ENCODE measurements around the gene MYOC.
"Not testable (repeated sequence)": the region's sequence is repeated elsewhere in the genome, so short reads cannot be mapped to it uniquely, and the experiment has no call there.

MYOC gene

DNA sequence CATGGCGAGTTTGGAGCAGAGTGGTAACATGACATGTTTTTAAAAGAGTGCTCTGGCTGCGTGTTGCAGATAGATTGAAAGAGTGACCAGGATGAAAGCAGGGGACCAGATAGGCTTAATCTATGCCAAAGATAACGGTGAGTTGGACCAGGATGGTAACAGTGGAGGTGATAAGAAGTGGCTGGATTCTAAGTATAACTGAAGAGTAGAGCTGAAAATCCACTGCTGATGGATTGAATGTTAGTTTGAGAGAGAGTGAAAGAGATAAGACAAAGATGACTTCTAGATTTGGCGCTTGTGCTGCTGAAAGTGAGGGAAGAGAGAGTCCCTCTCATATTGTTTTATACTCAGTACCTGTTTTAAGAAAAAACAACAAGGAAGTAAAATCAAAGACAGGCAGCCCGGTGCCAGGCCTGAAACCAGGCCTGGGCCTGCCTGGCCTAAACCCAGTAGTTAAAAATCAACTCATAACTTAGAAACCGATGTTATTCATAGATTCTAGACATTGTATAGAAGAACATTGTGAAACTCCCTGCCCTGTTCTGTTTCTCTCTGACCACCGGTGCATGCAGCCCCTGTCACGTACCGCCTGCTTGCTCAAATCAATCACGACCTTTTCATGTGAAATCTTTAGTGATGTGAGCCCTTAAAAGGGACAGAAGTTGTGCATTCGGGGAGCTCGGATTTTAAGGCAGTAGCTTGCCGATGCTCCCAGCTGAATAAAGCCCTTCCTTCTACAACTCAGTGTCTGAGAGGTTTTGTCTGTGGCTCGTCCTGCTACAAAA, 37.2 kb downstream of the MYOC start:
- H3K9me3 Mint-ChIP-seq; ATAC-seq (replicated peaks; ENCODE audit: extremely low read depth, poor library complexity, severe bottlenecking); H3K27me3 Mint-ChIP-seq; H3K27ac Mint-ChIP-seq (ENCODE audit: low read depth); H3K36me3 Mint-ChIP-seq (ENCODE audit: insufficient read depth); DNase-seq (ENCODE audit: low spot score in 2 of 2); H3K4me1 Mint-ChIP-seq; H3K4me3 Mint-ChIP-seq: not testable (repeated sequence)

DNA sequence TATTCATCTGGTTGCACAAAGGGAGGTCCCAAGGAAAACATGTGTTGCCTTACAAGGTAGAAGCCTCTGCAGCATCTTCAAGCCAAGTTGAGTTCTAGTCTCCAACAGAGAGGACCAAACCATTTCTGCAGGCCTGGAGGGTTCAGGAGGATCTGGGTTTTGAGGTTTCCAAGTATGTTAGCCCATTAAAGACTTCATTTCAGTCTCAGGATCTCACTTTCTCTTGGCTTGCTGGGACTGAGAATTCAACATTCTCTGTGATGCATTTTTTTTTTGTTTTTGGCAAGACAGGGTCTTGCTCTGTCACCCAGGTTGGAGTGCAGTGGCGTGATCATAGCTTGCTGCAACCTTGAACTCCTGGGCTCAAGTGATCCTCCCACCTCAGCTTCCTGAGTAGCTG, 39.2 kb downstream of the MYOC start:
- no peak for DNase-seq (ENCODE audit: low spot score in 2 of 2)
- H3K36me3 Mint-ChIP-seq (ENCODE audit: insufficient read depth): no peaks in the 10 kb centered on the region
- H3K9me3 Mint-ChIP-seq: no peaks in the 10 kb centered on the region
- H3K27me3 Mint-ChIP-seq: no peaks in the 10 kb centered on the region
- no peak overlapping the region for H3K4me3 Mint-ChIP-seq
- H3K4me1 Mint-ChIP-seq: no peaks in the 10 kb centered on the region
- H3K27ac Mint-ChIP-seq (ENCODE audit: low read depth): no peak overlapping the region
- no peak for ATAC-seq (replicated peaks; ENCODE audit: extremely low read depth, poor library complexity, severe bottlenecking)

- no peak overlapping the region for H3K27ac Mint-ChIP-seq (ENCODE audit: low read depth)
- H3K36me3 Mint-ChIP-seq (ENCODE audit: insufficient read depth): no peaks in the 10 kb centered on the region
- ATAC-seq (replicated peaks; ENCODE audit: extremely low read depth, poor library complexity, severe bottlenecking) (no peak), DNase-seq (ENCODE audit: low spot score in 2 of 2) (no peak)
- no peaks in the 10 kb centered on the region for H3K27me3 Mint-ChIP-seq
- H3K4me1 Mint-ChIP-seq: no peaks in the 10 kb centered on the region
- H3K9me3 Mint-ChIP-seq: no peaks in the 10 kb centered on the region
- H3K4me3 Mint-ChIP-seq: no peak overlapping the region
Measured at GRCh38 chr1:171611306-171611705, 41.2 kb downstream of the MYOC start.

DNA sequence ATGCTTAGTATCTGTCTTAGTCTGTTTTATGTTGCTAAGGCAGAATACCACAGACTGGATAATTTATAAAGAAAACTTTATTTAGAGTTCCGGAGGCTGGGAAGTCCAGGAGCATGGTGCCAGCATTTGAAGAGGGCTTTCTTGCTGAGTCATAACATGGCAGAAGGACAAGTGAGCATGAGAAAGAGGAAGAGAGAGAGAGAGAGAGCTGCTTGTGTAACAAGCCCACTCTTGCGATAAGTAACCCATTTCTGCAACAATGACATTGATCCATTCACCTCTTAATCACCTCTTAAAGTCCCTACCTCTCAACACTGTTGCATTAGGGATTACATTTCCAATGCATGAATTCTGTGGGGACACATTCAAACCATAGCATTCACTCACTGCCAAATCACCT, 42.1 kb downstream of the MYOC start:
- Mint-ChIP-seq H3K4me1 (no peaks in the 10 kb centered on the region), H3K9me3 (no peaks in the 10 kb centered on the region), H3K36me3 (ENCODE audit: insufficient read depth) (no peaks in the 10 kb centered on the region), H3K4me3 (no peak overlapping the region), H3K27me3 (no peaks in the 10 kb centered on the region), H3K27ac (ENCODE audit: low read depth) (no peak overlapping the region)
- no peak for ATAC-seq (replicated peaks; ENCODE audit: extremely low read depth, poor library complexity, severe bottlenecking)
- DNase-seq (ENCODE audit: low spot score in 2 of 2): no peak

GRCh38 chr1:171606402-171606941, 46.0 kb downstream of the MYOC start:
- H3K36me3 Mint-ChIP-seq (ENCODE audit: insufficient read depth): no peaks in the 10 kb centered on the region
- no peak for ATAC-seq (replicated peaks; ENCODE audit: extremely low read depth, poor library complexity, severe bottlenecking)
- H3K4me1 Mint-ChIP-seq: no peaks in the 10 kb centered on the region
- H3K27ac Mint-ChIP-seq (ENCODE audit: low read depth): no peak overlapping the region
- no peak overlapping the region for H3K4me3 Mint-ChIP-seq
- no peaks in the 10 kb centered on the region for H3K27me3 Mint-ChIP-seq
- DNase-seq (ENCODE audit: low spot score in 2 of 2): no peak
- no peaks in the 10 kb centered on the region for H3K9me3 Mint-ChIP-seq

DNA sequence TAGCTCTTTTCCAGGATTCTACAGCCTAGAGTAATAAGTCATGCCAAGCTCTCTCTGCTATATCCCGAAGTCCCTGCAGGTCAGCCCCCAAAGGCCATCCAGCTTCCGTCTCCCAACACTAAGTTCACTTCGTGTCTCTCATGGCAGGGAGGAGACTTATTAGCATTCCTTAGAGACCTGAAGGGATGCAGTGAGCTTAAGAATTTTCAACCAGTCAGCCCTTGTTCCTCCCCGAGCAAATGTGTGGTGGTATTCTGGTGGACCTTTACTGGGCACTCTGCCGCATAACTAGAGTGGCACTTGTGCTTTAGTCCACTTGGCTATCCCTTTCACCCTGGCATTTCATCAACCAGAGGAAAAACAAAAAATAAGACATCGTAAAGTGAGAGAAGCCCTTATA, 49.4 kb downstream of the MYOC start:
- H3K4me3 Mint-ChIP-seq; H3K27me3 Mint-ChIP-seq; H3K36me3 Mint-ChIP-seq (ENCODE audit: insufficient read depth); H3K27ac Mint-ChIP-seq (ENCODE audit: low read depth); H3K9me3 Mint-ChIP-seq; H3K4me1 Mint-ChIP-seq; ATAC-seq (replicated peaks; ENCODE audit: extremely low read depth, poor library complexity, severe bottlenecking); DNase-seq (ENCODE audit: low spot score in 2 of 2): not testable (repeated sequence)

DNA sequence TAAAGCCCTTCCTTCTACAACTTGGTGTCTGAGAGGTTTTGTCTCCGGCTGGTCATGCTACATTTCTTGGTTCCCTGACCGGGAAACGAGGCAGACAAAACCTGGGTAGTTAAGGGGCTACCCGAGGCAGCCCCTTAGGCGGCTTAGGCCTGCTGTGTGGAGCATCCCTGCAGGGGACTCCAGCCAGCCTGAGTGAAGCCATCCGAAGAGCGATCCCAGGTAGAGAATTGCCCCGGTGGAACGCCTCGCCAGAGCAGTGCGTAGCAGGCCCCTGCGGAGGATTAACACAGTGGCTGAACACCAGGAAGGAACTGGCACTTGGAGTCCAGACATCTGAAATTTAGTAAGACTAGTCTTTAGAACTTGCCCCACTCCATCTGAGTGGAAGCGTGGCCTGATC, 51.6 kb downstream of the MYOC start:
- H3K27me3 Mint-ChIP-seq: no peaks in the 10 kb centered on the region
- no peak overlapping the region for H3K27ac Mint-ChIP-seq (ENCODE audit: low read depth)
- DNase-seq (ENCODE audit: low spot score in 2 of 2): no peak
- H3K9me3 Mint-ChIP-seq: no peaks in the 10 kb centered on the region
- H3K4me3 Mint-ChIP-seq: no peak overlapping the region
- ATAC-seq (replicated peaks; ENCODE audit: extremely low read depth, poor library complexity, severe bottlenecking): no peak
- peaks cover 6% of the 10 kb centered on the region for H3K4me1 Mint-ChIP-seq
- H3K36me3 Mint-ChIP-seq (ENCODE audit: insufficient read depth): peaks cover 3% of the 10 kb centered on the region

DNA sequence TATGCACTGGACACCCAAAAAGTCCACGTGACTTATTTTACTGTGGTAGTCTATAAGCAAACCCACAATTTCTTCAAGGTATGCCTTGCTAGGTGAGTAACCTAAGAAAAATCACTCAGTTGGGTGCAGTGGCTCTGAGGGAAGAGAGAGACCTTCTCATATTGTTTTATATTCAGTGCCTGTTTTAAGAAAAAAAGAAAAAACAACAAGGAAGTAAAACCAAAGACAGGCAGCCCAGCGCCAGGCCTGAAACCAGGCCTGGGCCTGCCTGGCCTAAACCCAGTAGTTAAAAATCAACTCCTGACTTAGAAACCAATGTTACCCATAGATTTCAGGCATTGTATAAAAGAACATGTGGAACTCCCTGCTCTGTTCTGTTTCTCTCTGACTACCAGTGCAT, 52.2 kb downstream of the MYOC start:
- not testable (repeated sequence) for H3K4me1 Mint-ChIP-seq; ATAC-seq (replicated peaks; ENCODE audit: extremely low read depth, poor library complexity, severe bottlenecking); DNase-seq (ENCODE audit: low spot score in 2 of 2); H3K9me3 Mint-ChIP-seq; H3K27me3 Mint-ChIP-seq; H3K36me3 Mint-ChIP-seq (ENCODE audit: insufficient read depth); H3K4me3 Mint-ChIP-seq; H3K27ac Mint-ChIP-seq (ENCODE audit: low read depth)

- Mint-ChIP-seq H3K9me3 (no peaks in the 10 kb centered on the region), H3K27ac (ENCODE audit: low read depth) (no peak overlapping the region), H3K27me3 (no peaks in the 10 kb centered on the region), H3K36me3 (ENCODE audit: insufficient read depth) (peaks cover 18% of the 10 kb centered on the region), H3K4me3 (no peak overlapping the region), H3K4me1 (peaks cover 6% of the 10 kb centered on the region)
- DNase-seq (ENCODE audit: low spot score in 2 of 2) (no peak), ATAC-seq (replicated peaks; ENCODE audit: extremely low read depth, poor library complexity, severe bottlenecking) (no peak)
Measured at GRCh38 chr1:171597203-171597602, 55.3 kb downstream of the MYOC start.

DNA sequence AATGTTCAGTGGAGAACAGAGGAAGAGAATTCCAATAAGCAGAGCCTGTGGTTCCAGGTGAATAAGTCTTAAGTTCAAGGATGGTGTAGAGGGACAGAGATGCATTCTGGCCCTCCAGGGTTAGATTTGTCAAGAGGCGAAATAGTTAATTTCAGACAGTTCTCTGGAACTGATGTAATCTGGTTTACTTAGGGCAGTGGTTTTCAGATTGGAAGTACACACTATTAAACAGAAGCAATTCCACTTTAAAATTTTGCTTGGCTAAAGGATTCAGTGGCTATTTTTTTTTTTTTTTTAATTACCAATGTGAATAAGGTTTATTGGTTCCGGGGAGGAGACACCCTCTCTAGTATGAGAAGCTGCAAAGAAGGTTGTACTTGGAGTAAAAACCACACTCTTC, 55.8 kb downstream of the MYOC start:
- H3K27ac Mint-ChIP-seq (ENCODE audit: low read depth): no peak overlapping the region
- H3K4me1 Mint-ChIP-seq: peaks cover 6% of the 10 kb centered on the region
- H3K4me3 Mint-ChIP-seq: no peak overlapping the region
- ATAC-seq (replicated peaks; ENCODE audit: extremely low read depth, poor library complexity, severe bottlenecking) (no peak), DNase-seq (ENCODE audit: low spot score in 2 of 2) (no peak)
- no peaks in the 10 kb centered on the region for H3K9me3 Mint-ChIP-seq
- peaks cover 23% of the 10 kb centered on the region for H3K36me3 Mint-ChIP-seq (ENCODE audit: insufficient read depth)
- no peaks in the 10 kb centered on the region for H3K27me3 Mint-ChIP-seq

DNA sequence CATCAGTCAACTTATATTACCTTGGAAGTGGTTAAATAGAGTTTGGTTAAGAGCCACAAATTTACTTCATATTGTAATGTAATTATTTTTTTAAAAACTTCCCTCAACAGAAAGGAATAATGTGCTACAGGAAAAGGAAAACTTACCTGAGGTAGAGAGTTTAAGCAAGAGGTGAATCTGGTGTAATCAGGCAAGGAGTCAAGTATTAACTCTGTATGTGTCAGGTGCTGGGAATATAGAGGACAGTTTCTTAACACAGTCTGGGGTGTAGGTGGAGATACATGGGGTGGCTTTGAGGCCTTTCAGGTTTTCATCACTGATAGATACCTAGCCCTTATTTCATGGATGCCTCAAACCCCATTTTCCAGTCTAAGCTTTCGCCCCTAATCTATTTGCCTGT, 56.4 kb downstream of the MYOC start:
- H3K4me3 Mint-ChIP-seq: no peak overlapping the region
- no peak for DNase-seq (ENCODE audit: low spot score in 2 of 2)
- H3K27ac Mint-ChIP-seq (ENCODE audit: low read depth): no peak overlapping the region
- no peaks in the 10 kb centered on the region for H3K27me3 Mint-ChIP-seq
- peaks cover 28% of the 10 kb centered on the region for H3K36me3 Mint-ChIP-seq (ENCODE audit: insufficient read depth)
- H3K4me1 Mint-ChIP-seq: peaks cover 6% of the 10 kb centered on the region
- ATAC-seq (replicated peaks; ENCODE audit: extremely low read depth, poor library complexity, severe bottlenecking): no peak
- H3K9me3 Mint-ChIP-seq: no peaks in the 10 kb centered on the region

GRCh38 chr1:171595324-171595723, 57.2 kb downstream of the MYOC start:
- Mint-ChIP-seq H3K36me3 (ENCODE audit: insufficient read depth) (peaks cover 35% of the 10 kb centered on the region), H3K27me3 (no peaks in the 10 kb centered on the region), H3K4me3 (no peak overlapping the region), H3K4me1 (peaks cover 6% of the 10 kb centered on the region), H3K27ac (ENCODE audit: low read depth) (no peak overlapping the region), H3K9me3 (no peaks in the 10 kb centered on the region)
- ATAC-seq (replicated peaks; ENCODE audit: extremely low read depth, poor library complexity, severe bottlenecking) (no peak), DNase-seq (ENCODE audit: low spot score in 2 of 2) (no peak)

- H3K4me1 Mint-ChIP-seq: peaks cover 6% of the 10 kb centered on the region
- ATAC-seq (replicated peaks; ENCODE audit: extremely low read depth, poor library complexity, severe bottlenecking): no peak
- no peak overlapping the region for H3K27ac Mint-ChIP-seq (ENCODE audit: low read depth)
- H3K36me3 Mint-ChIP-seq (ENCODE audit: insufficient read depth): peaks cover 73% of the 10 kb centered on the region
- no peak overlapping the region for H3K4me3 Mint-ChIP-seq
- DNase-seq (ENCODE audit: low spot score in 2 of 2): no peak
- H3K27me3 Mint-ChIP-seq: no peaks in the 10 kb centered on the region
- no peaks in the 10 kb centered on the region for H3K9me3 Mint-ChIP-seq
Measured at GRCh38 chr1:171590022-171590421, 62.5 kb downstream of the MYOC start.

Data from central memory CD8-positive, alpha-beta T cell (primary cell).